SK-N-SH (cell line): ENCODE results near the gene CCNL1. TPM values are rescaled to one million over a fixed set of nuclear protein-coding genes. Genes with fewer than 3 reads are reported as not detected.

ENCODE experiments used
- CTCF ChIA-PET: fragments of 300-600, 350-600 bp; formaldehyde crosslinking; extraction: SDS; loops from one replicate; lab custom pipeline; 2021; lab: Yijun Ruan, JAX
- POLR2A ChIA-PET: fragments of 350-600 bp; sonication (Branson Sonifier 250); formaldehyde crosslinking; extraction: SDS; loops from one replicate; lab custom pipeline; 2020; ENCODE audit warnings: antibody characterized with exemption, inconsistent platforms; lab: Yijun Ruan, JAX
- DNase-seq: peaks from one replicate; pipeline ENCODE4 v3.0.0; 2012
- H2AFZ ChIP-seq: fragments of 200-600 bp; sonication (generic); 2 replicates; pipeline ENCODE4 v1.8.1; 2016; ENCODE audit warnings: antibody characterized with exemption, mild to moderate bottlenecking, low read depth
- H3F3A ChIP-seq: fragments of 200-600 bp; sonication (generic); replicated peaks from 2 replicates; pipeline ENCODE3; 2016; ENCODE audit warnings: antibody characterized with exemption, mild to moderate bottlenecking; ENCODE audit not compliant: insufficient read depth
- H3K27ac ChIP-seq, 2 experiments: fragments of 200-500 bp in 1 of 2; fragments of 200-600 bp in 1 of 2; sonication (Bioruptor generic) in 1 of 2; sonication (generic), shearing (Covaris generic) in 1 of 2; 2 replicates each; pipeline versions ENCODE4 v1.5.1 to v1.6.1; 2014 to 2016; ENCODE audit warnings: low read depth in 2 of 2, inconsistent platforms in 1 of 2, low read length in 1 of 2, mild to moderate bottlenecking in 1 of 2, mixed read lengths in 1 of 2
- H3K27me3 ChIP-seq: fragments of 200-600 bp; sonication (generic), shearing (Covaris generic); 2 replicates; pipeline ENCODE4 v1.6.1; 2016; ENCODE audit warnings: mixed run types; ENCODE audit not compliant: insufficient read depth
- H3K36me3 ChIP-seq, 2 experiments: fragments of 200-500 bp in 1 of 2; fragments of 200-600 bp in 1 of 2; sonication (Bioruptor generic) in 1 of 2; sonication (generic) in 1 of 2; replicated peaks in 1 of 2; 2 replicates each; pipeline versions ENCODE3 to v1.5.1; 2014 to 2016; ENCODE audit warnings: low read length in 1 of 2, mild to moderate bottlenecking in 1 of 2; ENCODE audit not compliant: insufficient read depth in 2 of 2, control insufficient read depth in 1 of 2
- H3K4me1 ChIP-seq, 2 experiments: fragments of 200-500 bp in 1 of 2; fragments of 200-600 bp in 1 of 2; sonication (Bioruptor generic) in 1 of 2; sonication (generic), shearing (Covaris generic) in 1 of 2; 2 replicates each; pipeline versions ENCODE4 v1.5.1 to v1.6.1; 2014 to 2016; ENCODE audit warnings: low read depth in 1 of 2, low read length in 1 of 2, mixed run types in 1 of 2; ENCODE audit not compliant: insufficient read depth in 2 of 2, control insufficient read depth in 1 of 2
- H3K4me2 ChIP-seq: fragments of 200-600 bp; sonication (generic), shearing (Covaris generic); 2 replicates; pipeline ENCODE4 v1.6.1; 2017; ENCODE audit warnings: mixed run types
- H3K4me3 ChIP-seq, 2 experiments: fragments of 200-500 bp in 1 of 2; fragments of 200-600 bp in 1 of 2; sonication (Bioruptor generic) in 1 of 2; sonication (generic), shearing (Covaris generic) in 1 of 2; 2 replicates each; pipeline versions ENCODE4 v1.5.1 to v1.8.1; 2014 to 2016; ENCODE audit warnings: low read depth in 2 of 2, inconsistent platforms in 1 of 2, low read length in 1 of 2, mild to moderate bottlenecking in 1 of 2, mixed read lengths in 1 of 2, moderate library complexity in 1 of 2
- H3K79me2 ChIP-seq: fragments of 200-600 bp; sonication (generic); 2 replicates; pipeline ENCODE4 v1.8.1; 2017; ENCODE audit warnings: mild to moderate bottlenecking; ENCODE audit not compliant: insufficient read depth
- H3K9ac ChIP-seq: fragments of 200-600 bp; sonication (generic); 2 replicates; pipeline ENCODE4 v1.6.1; 2017; ENCODE audit warnings: mixed run types
- H3K9me2 ChIP-seq: fragments of 200-600 bp; sonication (generic); 2 replicates; pipeline ENCODE4 v1.6.1; 2017; ENCODE audit warnings: mixed run types
- H3K9me3 ChIP-seq: fragments of 200-600 bp; sonication (generic); 2 replicates; pipeline ENCODE4 v1.6.1; 2017; ENCODE audit warnings: mixed run types, mild to moderate bottlenecking, moderate library complexity
- H4K20me1 ChIP-seq: fragments of 200-600 bp; sonication (generic); 2 replicates; pipeline ENCODE4 v1.6.1; 2017; ENCODE audit warnings: mild to moderate bottlenecking, mixed run types; ENCODE audit not compliant: insufficient read depth
- CHD2 ChIP-seq: fragments of 150-350 bp; IDR thresholded peaks from 2 replicates; pipeline ENCODE4 v1.6.1; 2018; ENCODE audit warnings: low read length; ENCODE audit not compliant: partially characterized antibody
- ELF1 ChIP-seq: IDR thresholded peaks from 2 replicates; pipeline ENCODE4 v1.4.0; 2012
- EP300 ChIP-seq, 2 experiments: IDR thresholded peaks; 2 replicates each; pipeline versions ENCODE4 v1.4.0 to v1.6.1; 2012; ENCODE audit warnings: borderline replicate concordance in 1 of 2, low read depth in 1 of 2, low read length in 1 of 2
- EZH2phosphoT487 ChIP-seq: fragments of 200-600 bp; sonication (generic); IDR thresholded peaks from 2 replicates; pipeline ENCODE4 v1.6.1; 2017; ENCODE audit warnings: low read depth, mixed run types, mild to moderate bottlenecking, antibody characterized with exemption, moderate library complexity, borderline replicate concordance
- FOXJ3 ChIP-seq: sonication (generic); formaldehyde crosslinking; IDR thresholded peaks from 2 replicates; pipeline ENCODE4 v1.5.1; 2020; ENCODE audit warnings: mild to moderate bottlenecking, missing genetic modification reagents
- FOXM1 ChIP-seq: IDR thresholded peaks from 2 replicates; pipeline ENCODE4 v1.4.0; 2012; ENCODE audit warnings: low read depth, mild to moderate bottlenecking
- GABPA ChIP-seq: IDR thresholded peaks from 2 replicates; pipeline ENCODE4 v1.4.0; 2012; ENCODE audit warnings: low read depth, mild to moderate bottlenecking
- IRF3 ChIP-seq: fragments of 150-350 bp; IDR thresholded peaks from 2 replicates; pipeline ENCODE4 v1.6.1; 2016; ENCODE audit warnings: mild to moderate bottlenecking, low read depth, low read length
- MAX ChIP-seq: IDR thresholded peaks from 2 replicates; pipeline ENCODE4 v1.4.0; 2012; ENCODE audit warnings: low read depth
- NRF1 ChIP-seq: IDR thresholded peaks from 2 replicates; pipeline ENCODE4 v1.6.1; 2012; ENCODE audit warnings: low read depth, mild to moderate bottlenecking, low read length
- PBX3 ChIP-seq: IDR thresholded peaks from 2 replicates; pipeline ENCODE4; 2012
- RAD21 ChIP-seq: IDR thresholded peaks from 2 replicates; pipeline ENCODE4 v1.6.1; 2012; ENCODE audit warnings: mild to moderate bottlenecking, low read length
- RCOR1 ChIP-seq: fragments of 150-350 bp; IDR thresholded peaks from 2 replicates; pipeline ENCODE4 v1.6.1; 2017; ENCODE audit warnings: antibody characterized with exemption, low read length
- REST ChIP-seq: IDR thresholded peaks from 2 replicates; pipeline ENCODE4 v1.6.1; 2012; ENCODE audit warnings: mild to moderate bottlenecking, low read depth, low read length, moderate library complexity
- RFX5 ChIP-seq: IDR thresholded peaks from 2 replicates; pipeline ENCODE4 v1.6.1; 2012; ENCODE audit warnings: mild to moderate bottlenecking, improper control_type of control experiment, low read length
- SIN3A ChIP-seq: IDR thresholded peaks from 2 replicates; pipeline ENCODE4 v1.6.1; 2012; ENCODE audit warnings: low read depth, mild to moderate bottlenecking, low read length, moderate library complexity, borderline replicate concordance
- SMC3 ChIP-seq: IDR thresholded peaks from 2 replicates; pipeline ENCODE4 v1.6.1; 2012; ENCODE audit warnings: low read depth, low read length, improper control_type of control experiment
- TCF12 ChIP-seq: IDR thresholded peaks from 2 replicates; pipeline ENCODE4 v1.4.0; 2012
- USF1 ChIP-seq: IDR thresholded peaks from 2 replicates; pipeline ENCODE4 v1.4.0; 2012; ENCODE audit warnings: low read depth, borderline replicate concordance
- WGBS: methylation state at CpG from one replicate; pipeline ENCODE4 v1.1.6; 2017; ENCODE audit warnings: low lambda C conversion rate; 5-methylcytosine and 5-hydroxymethylcytosine counted together
- polyA plus RNA-seq, 3 experiments: library from polyadenylated mRNA; depleted of rRNA; stranded (reverse); fragments of >200 nt; gene quantifications; 2 replicates each; pipeline ENCODE4 v1.2.3, GENCODE V29; 2012

CCNL1 gene
- polyA plus RNA-seq, 1 of the 3 experiments (the other 2 are of a cell fraction), result 99.8 TPM

- Histone ChIP-seq H3K9ac (no peak overlapping the region), H3K79me2 (peaks cover 88% of the 10 kb centered on the region), H3K27ac (no peak overlapping the region; a peak in 1 of 4 replicates), H3K36me3 (peaks cover 99 to 100% of the 10 kb centered on the region in 2 experiments), H3K4me2 (no peak overlapping the region), H4K20me1 (peaks cover 59% of the 10 kb centered on the region)
- POLR2A ChIA-PET, result no interaction called here
- DNase-seq, result no peak
- 93% methylated on average over 1 of the region's 1 CpG for WGBS
- CTCF ChIA-PET, result interaction anchor here (1.4 kb wide), 1 partner anchor 16 kb away, joined by 7 read pairs; no protein-coding TSS in a partner anchor
- TF ChIP-seq RCOR1 (no peak), EP300 (IDR thresholded peaks at IDR 0.05; ENCODE audit: borderline replicate concordance in 1 of 2, low read depth in 1 of 2, low read length in 1 of 2) (no peak), RFX5 (no peak), SMC3 (no peak), CHD2 (no peak), FOXM1 (no peak), USF1 (no peak), MAX (no peak), GABPA (no peak), NRF1 (no peak), SIN3A (no peak), PBX3 (no peak), FOXJ3 (CRISPR knock-in tag) (no peak), RAD21 (no peak), IRF3 (no peak), TCF12 (no peak), REST (no peak), EZH2phosphoT487 (no peak), ELF1 (no peak)
- TF ChIP-seq, all 33 proteins: peak for 0
- H3K4me1 ChIP-seq, result peaks cover 29 to 33% of the 10 kb centered on the region in 2 experiments
- no peaks in the 10 kb centered on the region for H3K9me2 ChIP-seq
- H3K9me3 ChIP-seq, result no peaks in the 10 kb centered on the region
- peaks cover 41% of the 10 kb centered on the region for H3F3A ChIP-seq
- no peak overlapping the region for H3K4me3 ChIP-seq
- no peaks in the 10 kb centered on the region for H3K27me3 ChIP-seq
- H2AFZ ChIP-seq, result no peak overlapping the region
Observed at GRCh38 chr3:157152930-157153329, 7.0 kb downstream of the CCNL1 start.
